ENCODE measurements around the gene ENKD1. TPM values are rescaled to one million over a fixed set of nuclear protein-coding genes. Genes with fewer than 3 reads are reported as not detected.
A peak's percentile ranks its signal among the peaks of the same experiment; 100 is the strongest.

ENKD1 gene
- total RNA-seq, 1 donor from 2014 or later: 34.4 TPM

DNA sequence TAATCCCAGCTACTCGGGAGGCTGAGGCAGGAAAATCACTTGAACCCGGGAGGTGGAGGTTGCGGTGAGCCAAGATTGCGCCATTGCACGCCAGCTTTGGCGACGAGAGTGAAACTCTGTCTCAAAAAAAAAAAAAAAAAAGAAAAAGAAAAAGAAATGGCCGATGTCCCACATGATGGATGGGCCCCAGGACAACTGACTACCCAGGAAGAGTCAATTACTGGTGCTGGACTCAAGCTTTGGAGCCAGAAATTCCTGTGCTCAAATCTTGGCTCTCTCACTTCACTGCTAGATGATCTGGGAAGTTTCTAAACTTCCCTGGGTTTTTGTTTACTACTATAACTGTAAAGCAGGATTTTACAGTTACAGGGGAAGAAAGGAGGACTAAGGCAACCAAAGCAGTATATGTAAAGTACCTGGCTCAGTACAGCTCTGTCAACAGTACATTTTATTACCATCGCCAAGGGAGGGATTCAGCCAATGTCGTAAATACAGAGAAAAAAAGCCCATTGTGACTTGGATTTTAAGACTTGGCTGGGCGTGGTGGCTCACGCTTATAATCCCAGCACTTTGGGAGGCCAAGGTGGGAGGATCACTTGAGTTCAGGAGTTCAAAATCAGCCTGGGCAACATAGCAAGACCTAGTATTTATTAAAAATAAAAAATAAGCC, 11.9 kb upstream of the ENKD1 start:
- DNase-seq (ENCODE audit: low spot score): no peak

DNA sequence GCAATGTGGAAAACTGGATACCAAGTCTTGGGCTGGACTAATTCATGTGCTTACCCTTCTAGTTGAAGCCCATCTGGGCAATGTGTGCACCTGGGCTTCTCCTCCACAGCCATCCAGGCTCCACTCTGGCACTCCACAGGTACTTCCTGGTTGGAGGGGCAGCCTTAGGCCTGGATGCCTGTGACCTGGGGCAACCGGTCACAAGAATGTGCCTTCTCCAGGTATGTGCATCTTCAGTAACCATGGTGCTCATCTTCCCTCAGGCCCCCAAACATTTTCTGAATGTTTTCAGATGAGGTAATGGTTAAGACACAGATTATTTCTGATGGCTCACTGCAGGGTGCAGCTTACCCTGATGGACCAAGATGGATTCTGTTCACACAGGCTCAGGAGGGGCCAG, 11.2 kb upstream of the ENKD1 start:
- DNase-seq (ENCODE audit: low spot score): no peak

DNA sequence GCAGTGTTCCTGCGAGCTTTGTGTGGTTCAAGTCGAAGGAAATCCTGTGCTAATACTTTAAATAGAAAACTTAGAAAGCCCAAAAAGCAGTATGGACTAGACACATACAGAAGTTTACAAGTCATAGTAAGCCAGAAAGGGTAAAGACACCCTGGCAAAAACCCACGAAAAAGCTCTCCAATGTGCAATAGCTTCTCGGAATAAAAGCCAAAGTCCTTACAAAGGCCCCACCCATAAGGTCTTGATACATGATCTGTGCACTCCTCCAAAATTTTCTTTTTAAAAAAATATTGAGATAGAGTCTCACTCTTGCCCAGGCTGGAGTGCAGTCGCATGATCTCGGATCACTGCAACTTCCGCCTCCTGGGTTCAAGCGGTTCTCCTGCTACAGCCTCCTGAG, 10.4 kb upstream of the ENKD1 start:
- no peak for DNase-seq (ENCODE audit: low spot score)

DNA sequence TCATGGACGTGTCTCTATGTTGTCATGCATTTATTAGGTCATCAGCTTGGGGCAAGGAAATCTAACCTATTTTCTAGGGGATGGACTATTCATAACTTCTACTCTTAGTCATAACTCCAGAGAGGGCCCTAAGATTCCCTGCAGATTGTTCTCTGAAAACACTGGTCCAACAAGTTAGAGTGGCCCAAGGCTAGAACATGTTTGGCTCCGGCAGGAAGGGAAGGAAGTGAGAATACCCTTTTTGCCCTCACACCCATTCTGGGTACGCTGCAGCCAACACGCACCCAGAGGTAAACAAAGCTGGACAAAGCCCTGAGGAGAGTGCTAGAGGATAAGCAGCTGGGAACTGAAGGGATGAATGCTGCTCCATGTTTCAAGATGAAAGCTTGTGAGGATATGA, 10.0 kb upstream of the ENKD1 start:
- DNase-seq (ENCODE audit: low spot score): no peak

DNA sequence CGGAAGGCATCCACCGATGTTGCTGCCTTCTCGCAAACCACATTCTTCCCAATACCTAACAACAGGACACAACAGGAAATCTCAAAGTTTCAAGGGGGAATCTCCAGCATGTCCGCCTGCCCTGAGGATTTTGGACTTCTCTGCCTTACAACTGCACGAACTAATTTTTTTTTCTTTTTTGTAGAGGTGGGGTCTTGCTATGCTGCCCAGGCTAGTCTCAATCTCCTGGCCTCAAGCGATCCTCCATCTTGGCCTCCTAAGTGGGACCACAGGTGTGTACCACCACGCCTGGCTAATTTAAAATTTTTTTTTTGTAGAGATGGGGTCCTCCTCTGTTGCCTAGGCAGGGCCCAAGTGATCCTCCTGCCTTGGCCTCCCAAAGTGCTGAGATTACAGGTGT, 9.4 kb upstream of the ENKD1 start:
- no peak for DNase-seq (ENCODE audit: low spot score)

DNA sequence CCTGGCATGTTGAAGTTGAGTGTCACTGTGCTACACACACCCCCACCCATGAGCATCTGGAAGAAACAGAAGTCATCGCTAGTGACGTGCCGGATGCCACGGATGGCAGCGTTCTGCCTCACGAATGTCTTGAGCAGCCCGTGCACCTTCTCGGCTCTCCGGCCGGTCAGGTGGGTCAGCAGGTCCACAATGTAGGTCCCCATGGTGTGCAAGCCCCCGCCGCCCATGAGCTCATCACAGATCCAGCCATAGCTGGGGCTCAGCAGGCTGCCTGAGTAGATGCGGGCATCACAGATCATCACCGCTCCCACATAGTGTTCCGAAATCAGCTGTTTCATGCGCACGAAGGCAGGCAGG, 9.0 kb upstream of the ENKD1 start:
- no peak for DNase-seq (ENCODE audit: low spot score)

DNA sequence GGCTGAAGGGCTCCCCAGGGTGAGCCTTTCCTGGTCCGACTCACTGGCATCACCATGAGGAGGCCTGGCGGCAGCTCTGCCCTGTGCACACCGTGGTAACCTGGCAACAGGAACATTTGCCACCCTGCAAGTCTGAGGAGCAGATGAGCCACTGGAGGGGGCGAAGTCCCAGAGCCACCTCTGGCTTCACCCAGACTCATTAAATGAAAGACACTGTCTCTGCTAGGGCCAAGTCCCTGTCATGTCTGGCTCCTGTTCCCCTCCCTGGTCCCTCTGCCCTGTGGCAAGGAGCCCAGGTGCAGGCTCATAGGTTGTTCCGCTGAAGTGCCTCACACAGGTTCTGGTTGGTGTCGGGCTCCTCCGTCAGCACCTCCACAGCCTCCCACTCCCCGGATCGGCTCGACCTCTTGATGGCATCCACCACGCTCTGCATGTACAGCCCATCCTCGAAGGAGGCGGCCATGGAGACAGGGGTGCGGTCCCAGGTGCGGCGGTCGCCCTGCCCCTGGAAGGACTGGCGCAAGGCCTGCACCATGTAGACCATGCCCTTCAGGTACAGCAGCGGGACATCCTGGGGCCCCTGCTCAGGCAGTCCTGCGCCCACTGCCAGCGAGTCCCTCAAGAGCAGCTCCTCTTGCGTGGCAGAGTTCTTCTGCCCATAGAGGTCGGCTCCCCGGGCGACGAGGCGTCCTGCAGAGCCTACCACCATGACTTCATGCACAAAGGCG, 8.5 kb upstream of the ENKD1 start:
- no peak for DNase-seq (ENCODE audit: low spot score)

DNA sequence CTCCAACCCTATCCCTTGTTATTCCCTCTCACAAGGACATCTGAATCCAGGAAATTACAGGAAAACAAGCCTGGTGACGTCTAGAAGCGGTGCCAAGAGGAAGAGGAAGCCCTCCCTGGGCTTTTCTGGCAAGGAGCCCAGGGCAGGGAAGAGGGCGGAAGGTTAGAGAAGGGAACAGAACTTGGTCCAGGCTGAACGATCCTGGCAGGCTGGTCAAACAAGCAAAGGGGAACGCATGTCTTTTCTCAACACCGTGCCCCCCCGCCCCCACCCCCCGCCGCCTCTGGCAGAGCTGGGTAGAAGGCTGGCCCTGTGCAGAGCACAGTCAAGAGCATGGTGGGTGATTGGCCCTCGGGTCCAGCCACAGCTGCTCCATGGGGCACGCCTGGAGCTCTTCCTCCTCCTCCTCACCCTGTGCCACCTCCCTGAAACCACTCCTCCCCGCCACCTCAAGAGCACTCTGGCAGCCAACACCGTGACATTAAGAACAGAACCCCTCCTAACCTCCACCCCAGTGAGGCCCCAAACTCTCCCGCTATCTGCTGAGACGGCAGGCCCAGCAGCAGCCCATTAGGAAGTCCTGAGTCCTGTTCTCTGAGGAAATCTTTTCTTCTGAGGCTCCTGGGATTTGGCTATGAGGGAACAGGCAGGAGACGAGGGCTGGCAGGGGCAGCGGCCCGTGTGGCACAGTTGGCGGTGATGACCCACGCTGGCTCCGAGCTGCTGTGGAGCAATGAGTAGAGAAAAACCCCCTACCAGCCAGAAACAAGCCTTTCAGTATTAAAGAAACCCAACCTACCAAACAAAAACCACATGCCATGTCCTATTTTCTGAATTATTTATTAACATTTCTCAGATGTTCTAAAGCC, 7.4 kb upstream of the ENKD1 start:
- peak; percentile 71 for DNase-seq (ENCODE audit: low spot score)

DNA sequence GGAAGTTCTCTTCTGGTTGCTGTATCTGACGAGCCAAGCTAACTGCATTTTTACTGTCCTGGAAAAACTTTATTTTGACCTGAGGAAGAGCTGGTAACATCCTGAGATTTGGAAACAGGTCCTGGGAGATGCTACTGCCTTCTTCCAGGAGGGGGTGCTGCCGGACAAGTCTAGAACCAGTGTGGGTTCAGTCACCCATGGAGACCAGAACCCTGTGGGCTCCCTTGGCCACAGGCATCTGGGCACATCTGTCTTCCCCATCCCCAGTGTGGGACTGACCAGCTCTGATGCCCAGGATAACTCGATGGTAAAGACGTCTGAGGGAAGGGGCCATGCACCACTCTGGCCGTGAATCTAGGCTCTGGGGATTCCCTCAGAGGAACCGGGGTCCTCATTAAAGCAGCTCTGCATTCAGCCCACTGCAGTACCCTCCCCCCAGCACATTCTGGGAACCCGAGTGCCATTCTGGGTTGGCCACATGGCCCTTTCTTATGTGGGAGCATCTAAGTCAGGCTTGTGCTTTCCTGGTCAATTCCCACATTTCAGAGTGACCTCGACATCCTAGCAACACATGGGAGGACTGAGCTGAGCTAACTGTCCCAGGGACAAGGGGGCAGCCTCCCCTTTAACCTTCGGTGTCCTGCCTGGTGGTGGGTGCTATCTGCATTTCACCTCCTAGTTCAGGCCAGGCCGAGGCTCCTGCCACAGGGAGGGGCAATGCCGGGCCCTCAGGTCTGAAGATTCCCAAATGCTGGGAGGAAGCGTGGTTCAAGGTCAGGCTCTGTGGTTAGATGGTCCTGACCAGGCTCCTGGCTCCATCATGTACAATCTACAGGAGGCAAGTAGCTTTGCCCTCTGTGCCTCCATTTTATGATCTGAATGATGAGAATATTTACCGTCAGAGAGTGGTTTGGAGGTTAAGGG, 6.5 kb upstream of the ENKD1 start:
- peak; percentile 59 for DNase-seq (ENCODE audit: low spot score)

DNA sequence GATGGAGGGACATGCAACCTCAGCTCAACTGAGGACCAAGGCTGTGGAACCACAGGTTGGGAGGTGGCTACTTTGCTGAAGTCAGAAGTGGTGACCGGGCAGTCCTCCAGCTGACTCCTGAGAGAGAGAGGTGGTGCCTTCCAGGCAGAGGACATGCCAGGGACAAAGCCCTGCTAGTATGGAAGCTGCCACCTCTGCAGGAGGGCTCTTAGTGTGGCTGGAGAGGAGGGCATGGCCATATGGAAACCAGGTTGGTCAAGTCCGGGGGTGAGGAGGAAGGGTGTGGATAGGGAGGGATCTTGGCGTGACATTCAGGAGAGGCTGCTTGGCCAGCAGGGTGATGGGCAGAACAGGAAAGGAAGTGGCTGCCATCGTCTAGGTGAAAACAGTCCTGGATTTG, 5.8 kb upstream of the ENKD1 start:
- no peak for DNase-seq (ENCODE audit: low spot score)

DNA sequence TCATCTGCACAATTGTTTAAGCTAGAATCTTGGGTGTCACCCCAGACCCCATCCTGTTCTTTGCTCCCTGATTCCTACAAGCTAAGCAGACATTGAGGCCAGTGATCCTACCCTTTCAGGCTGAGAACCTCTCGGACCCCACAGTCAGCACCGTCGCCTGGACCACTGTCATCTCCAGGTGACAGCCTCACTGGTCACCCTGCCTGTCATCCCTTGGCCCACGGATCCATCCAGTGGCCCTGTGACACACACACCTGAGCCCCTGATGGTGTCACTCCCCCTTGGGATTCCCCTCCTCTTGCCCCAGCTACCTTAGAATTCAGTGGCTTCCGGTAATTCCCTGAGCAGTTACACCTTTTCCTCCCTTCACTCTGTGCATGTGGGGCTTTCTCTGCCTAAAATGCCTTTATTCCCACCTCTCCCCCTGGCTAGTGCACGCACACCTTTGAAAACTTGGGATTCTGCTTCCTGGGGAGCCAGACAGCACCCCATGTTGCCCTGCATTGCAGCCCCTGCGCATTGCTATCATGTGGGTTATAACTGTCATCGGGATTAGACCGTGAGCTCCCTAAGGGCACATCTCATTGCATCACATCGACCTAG, 3.0 kb upstream of the ENKD1 start:
- no peak for DNase-seq (ENCODE audit: low spot score)

DNA sequence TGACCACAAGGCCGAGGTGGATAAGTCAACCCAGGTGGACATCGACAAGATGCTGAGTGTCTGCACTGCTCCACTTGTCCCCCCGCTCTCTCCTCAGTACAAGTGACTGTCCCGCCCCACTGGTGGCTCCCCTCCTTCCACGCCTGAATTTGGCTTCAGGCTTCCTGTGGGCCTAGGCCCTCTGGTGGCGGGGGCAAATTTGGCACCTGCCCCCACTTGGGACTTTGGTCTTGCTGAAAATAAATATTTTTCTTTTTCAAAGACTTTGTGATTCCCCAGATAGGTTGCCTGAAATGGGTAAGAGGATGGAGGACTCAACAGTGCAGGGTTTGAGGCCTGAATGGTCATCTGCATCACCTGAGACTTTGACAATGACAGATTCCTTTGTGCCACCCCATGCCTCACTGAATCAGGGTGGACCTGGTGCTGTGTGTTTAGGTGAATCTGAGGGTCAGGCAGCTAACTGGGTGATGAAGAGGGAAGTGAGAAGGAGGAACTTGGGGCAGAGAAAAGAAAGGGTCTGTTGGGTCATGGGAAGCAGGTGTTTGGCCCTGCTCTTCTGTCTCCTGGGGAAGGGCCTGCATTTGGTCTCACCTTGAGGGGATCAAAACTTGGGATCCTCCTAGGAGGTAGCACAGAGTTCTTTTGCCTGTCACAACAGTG, 2.1 kb upstream of the ENKD1 start:
- DNase-seq (ENCODE audit: low spot score): no peak

DNA sequence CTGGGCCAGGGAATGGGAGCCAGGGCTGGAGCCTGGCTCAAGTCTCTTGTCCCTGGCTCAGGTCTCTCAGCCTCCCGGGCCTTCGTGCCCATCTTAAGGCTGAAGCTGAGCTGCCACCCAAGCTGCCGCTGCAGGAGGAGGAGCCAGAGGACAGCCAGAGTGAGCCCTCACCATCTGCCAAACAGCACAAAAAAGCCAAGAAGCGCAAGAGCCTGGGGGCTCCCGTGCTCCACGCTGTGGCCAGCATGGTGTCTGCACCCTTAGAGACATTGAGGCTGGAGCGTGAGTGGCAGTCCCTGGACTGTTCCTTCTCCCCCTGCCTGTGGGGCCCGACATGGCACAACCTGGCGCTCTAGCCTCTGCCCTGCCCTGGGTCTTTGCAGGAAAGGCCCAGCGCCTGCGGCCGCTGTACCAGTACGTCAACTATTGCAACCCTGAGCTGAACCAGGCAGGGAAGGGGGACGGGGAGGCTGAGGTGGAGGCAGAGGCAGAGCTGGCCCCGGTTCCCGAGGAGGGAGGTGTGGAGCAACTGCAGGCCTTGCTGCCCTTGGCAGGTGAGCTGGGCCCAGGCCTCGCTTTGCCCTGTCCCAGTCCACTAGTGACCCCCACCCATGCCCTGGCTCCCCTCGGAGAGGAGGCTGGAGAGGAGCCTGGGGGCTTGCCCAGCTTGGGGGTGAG, 1.4 kb upstream of the ENKD1 start:
- DNase-seq (ENCODE audit: low spot score): peak; percentile 86

DNA sequence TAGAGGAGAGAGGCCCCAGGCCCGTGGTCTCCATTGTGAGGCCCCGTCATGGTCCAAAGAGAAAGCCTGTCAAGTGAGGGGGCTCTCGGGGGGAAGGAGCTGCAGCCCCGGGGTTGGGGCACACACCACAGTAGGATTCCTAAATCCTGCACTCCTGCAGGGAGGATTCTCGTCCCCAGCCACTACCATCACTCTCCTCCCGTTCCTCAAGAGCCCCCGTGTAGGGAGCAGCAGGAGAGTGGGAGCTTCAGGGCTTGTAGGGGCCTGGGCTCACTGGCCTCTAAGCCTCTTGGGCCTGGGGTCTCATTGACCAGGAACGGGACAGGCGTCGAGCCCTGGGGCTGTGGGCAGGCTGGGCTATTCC, 885 bp upstream of the ENKD1 start:
- no peak for DNase-seq (ENCODE audit: low spot score)

DNA sequence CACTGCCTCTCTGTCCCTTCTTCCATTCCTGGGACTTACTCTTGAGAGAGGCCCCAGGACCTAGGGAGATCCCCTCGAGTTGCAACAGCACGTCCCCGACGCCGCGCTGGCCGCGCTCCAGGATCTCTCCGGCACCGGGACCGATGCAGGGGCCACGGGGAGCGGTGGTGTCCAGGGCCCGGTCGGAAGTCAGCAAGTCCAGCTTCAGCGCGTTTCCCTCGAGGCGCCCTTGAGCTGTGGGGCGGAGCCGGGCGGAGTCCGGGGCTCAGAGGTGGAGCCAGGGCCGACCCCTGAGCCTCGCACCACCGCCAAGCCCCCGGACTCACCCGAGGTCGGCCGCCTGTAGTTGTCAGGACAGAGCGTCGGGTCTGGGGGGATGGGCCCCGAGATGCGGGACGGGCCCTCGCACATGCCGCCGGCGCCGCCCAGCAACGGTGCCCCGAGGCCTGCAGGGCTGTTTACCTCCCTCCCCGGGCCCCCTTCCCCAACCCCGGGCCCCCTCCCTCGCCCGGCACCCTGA, 458 bp downstream of the ENKD1 start:
- DNase-seq (ENCODE audit: low spot score): no peak

DNA sequence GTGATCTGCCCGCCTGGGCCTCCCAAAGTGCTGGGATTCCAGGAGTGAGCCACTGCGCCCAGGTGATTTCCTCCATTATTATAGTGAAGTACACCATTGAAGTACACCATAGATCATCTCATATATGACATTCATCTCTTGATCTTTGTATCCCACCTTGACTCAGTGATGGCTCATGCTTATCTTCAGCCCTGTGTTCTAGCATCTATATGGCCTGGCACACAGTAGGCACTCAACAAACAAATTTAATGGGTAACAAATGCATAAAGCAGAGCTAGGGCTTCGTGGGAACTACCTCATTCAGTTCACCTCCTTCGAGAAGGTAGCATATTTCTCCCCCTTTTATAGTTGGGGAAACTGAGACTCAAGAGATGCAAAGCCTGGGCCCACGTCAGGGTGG, 952 bp downstream of the ENKD1 start:
- DNase-seq (ENCODE audit: low spot score): no peak

DNA sequence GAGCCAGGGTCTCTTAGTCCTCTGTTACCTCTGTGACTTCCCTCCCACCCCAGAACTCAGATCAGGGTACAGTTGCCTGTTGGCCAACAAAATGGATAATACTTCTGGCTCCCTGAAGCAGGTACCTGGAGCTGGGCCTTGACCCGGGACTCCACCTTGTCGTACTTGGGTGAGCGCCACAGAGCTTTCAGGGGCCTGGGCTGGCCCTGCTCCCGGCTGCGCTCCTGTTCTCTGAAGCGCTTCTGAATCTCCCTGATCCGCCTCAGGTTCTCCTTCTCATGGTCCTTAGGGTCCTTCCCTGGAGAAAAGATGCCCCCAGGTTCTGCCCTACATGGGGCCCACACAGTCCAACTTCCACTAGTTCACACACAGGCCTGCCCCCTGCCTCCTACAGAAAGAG, 1.7 kb downstream of the ENKD1 start:
- DNase-seq (ENCODE audit: low spot score): no peak

DNA sequence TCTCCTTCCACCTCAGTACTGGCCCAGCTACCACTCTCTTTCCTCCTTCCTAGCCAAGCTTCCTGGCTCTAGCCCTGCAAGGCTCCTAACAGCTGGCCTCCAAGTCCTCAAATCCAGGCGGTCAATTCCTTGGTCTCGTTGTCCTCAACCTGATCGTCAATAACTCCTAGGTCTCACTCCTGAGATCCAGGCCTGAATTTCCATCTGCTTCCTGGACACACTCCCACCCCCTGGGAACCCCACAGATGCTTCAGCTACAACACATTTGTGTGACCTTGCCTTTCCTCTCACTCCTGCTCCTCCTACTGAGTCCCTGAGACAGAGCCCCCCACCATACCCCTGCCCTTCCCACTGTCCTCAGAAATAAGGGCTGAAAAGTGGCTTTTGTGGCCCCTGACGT, 2.3 kb downstream of the ENKD1 start:
- no peak for DNase-seq (ENCODE audit: low spot score)

DNA sequence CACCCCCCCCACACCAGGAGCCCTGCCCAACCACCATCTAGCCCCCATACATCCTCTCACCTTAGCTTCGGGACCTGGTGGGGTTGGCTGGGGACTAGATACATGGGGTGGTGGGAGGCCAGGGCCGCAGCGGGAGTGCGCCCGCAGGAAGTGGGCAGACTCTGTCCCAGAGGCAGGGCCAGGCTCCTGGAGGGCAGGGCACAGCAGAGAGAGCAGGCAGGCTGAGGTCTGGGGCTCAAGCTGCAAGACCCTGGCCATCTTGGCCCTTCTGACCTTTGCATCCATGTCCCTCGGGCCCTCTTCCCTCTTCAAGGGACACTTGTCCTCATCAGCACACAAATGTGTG, 2.7 kb downstream of the ENKD1 start:
- no peak for DNase-seq (ENCODE audit: low spot score)
